Endothelial cell of umbilical vein (primary cell): Measurements from ENCODE around the gene GSE1.
A peak's percentile ranks its signal among the peaks of the same experiment; 100 is the strongest.

ENCODE experiments used
- EZH2 ChIP-seq: IDR thresholded peaks from 2 replicates; pipeline ENCODE4 v1.6.1; 2012; ENCODE audit warnings: borderline replicate concordance, low read depth, mild to moderate bottlenecking, moderate library complexity, low read length, inconsistent platforms; ENCODE audit not compliant: severe bottlenecking
- POLR2A ChIP-seq: IDR thresholded peaks from 2 replicates; pipeline ENCODE4 v1.6.1; 2012; ENCODE audit warnings: low read depth, mild to moderate bottlenecking, control low read depth, low read length
- POLR2AphosphoS5 ChIP-seq: IDR thresholded peaks from 2 replicates; pipeline ENCODE4 v1.6.1; 2012; ENCODE audit warnings: low read depth, mild to moderate bottlenecking, control low read depth, low read length, moderate library complexity; ENCODE audit not compliant: insufficient read depth
- TF ChIP-seq, protein P1 (sequence below), 2 donors: IDR thresholded peaks; 1 replicate in 1 of 2; 2 replicates in 1 of 2; pipeline ENCODE4 v1.5.1; 2011; ENCODE audit warnings: low read length in 2 of 2, mild to moderate bottlenecking in 2 of 2, moderate library complexity in 2 of 2, control low read depth in 1 of 2, inconsistent platforms in 1 of 2, low read depth in 1 of 2; ENCODE audit not compliant: insufficient read depth in 1 of 2; ENCODE audit errors: extremely low read depth in 1 of 2

DNA sequence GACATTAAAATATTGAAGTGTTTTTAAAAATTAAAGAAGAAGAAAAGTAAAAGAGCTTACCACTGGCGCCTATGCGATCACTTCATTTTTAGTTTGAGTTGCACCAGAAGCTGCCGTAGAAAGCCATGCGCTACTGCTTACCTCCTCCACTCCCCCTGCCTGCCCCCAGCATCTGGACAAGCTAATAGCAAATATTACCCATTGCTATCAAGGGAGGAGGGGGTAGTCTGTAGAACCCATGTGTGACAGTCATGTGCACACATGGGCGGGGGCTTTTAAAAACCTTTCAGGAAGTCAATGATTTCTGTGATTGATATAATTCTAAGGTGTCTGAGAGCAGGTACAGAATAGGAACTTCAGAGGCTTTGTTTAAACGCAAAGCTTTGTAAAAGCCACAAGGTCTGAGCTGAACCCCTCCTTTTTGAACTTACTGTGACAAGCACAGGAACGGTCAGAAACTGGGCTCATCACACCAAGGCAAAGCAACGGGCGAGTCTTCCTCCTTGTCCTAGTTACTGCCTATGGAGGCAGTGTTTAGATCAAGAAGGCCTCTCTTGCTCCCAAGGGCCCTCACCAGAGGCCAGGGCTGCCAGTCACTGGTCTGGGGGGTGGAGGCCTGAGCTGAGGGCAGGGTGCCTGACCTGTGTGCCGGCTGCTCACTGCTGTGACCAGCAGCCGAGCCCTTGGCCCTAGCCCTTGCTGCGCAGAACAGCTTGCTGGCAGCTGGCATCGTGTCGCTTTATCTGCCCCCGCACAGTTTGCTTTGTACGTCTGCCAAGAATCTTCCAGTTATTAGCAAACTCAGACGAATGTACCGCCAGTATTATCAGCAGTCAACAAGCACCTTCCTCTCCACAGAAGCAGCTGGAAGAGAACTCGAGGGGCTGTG lies 60.7 kb downstream of the GSE1 start:
- TF ChIP-seq, protein P1, sequence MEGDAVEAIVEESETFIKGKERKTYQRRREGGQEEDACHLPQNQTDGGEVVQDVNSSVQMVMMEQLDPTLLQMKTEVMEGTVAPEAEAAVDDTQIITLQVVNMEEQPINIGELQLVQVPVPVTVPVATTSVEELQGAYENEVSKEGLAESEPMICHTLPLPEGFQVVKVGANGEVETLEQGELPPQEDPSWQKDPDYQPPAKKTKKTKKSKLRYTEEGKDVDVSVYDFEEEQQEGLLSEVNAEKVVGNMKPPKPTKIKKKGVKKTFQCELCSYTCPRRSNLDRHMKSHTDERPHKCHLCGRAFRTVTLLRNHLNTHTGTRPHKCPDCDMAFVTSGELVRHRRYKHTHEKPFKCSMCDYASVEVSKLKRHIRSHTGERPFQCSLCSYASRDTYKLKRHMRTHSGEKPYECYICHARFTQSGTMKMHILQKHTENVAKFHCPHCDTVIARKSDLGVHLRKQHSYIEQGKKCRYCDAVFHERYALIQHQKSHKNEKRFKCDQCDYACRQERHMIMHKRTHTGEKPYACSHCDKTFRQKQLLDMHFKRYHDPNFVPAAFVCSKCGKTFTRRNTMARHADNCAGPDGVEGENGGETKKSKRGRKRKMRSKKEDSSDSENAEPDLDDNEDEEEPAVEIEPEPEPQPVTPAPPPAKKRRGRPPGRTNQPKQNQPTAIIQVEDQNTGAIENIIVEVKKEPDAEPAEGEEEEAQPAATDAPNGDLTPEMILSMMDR (IDR thresholded peaks at IDR 0.05; ENCODE audit: extremely low read depth in 1 of 2, insufficient read depth in 1 of 2, low read depth in 1 of 2, low read length in 2 of 2), result peak in 1 of 2 donors; percentile 0
- TF ChIP-seq POLR2A (peak; percentile 19), POLR2AphosphoS5 (peak; percentile 53), EZH2 (no peak)
